Upper lobe of left lung (tissue), 6 donors: Measurements from ENCODE around the gene CDC42EP1. TPM values are rescaled to one million over a fixed set of nuclear protein-coding genes. Genes with fewer than 3 reads are reported as not detected.

ENCODE experiments used
- ATAC-seq, 2 donors: fragments of 200-7000 bp; cut with Tn5 transposase; one replicate each; pipeline ENCODE4 v1.9.1; 2022; ENCODE audit warnings: mild to moderate bottlenecking in 2 of 2, moderate library complexity in 2 of 2; ENCODE audit not compliant: low FRiP score in 2 of 2
- DNase-seq, 2 donors: peaks; one replicate each; pipeline ENCODE4 v3.0.0-alpha.2; 2019 to 2020
- H3K27ac ChIP-seq, 4 donors: fragments of 200-600 bp; sonication (generic); one replicate each; pipeline ENCODE4 v1.5.1; 2016 to 2019
- H3K27me3 ChIP-seq, 4 donors: fragments of 200-600 bp; sonication (generic); one replicate each; pipeline ENCODE4 v1.5.1; 2017 to 2019
- H3K36me3 ChIP-seq, 4 donors: fragments of 200-600 bp; sonication (generic); one replicate each; pipeline ENCODE4 v1.5.1; 2016 to 2019
- H3K4me1 ChIP-seq, 4 donors: fragments of 200-600 bp; sonication (generic); one replicate each; pipeline ENCODE4 v1.5.1; 2018 to 2019
- H3K4me3 ChIP-seq, 4 donors: fragments of 200-600 bp; sonication (generic); one replicate each; pipeline ENCODE4 v1.5.1; 2017 to 2019; ENCODE audit warnings: mild to moderate bottlenecking in 2 of 4, moderate library complexity in 1 of 4
- H3K9me3 ChIP-seq, 4 donors: fragments of 200-600 bp; sonication (generic); one replicate each; pipeline ENCODE4 v1.5.1; 2018 to 2019
- EP300 ChIP-seq, 4 donors: sonication (generic); formaldehyde crosslinking; IDR thresholded peaks; one replicate each; pipeline ENCODE4 v1.5.1; 2017; ENCODE audit warnings: antibody characterized with exemption in 4 of 4, control low read depth in 2 of 4
- POLR2A ChIP-seq, 4 donors: fragments of 450-650 bp; IDR thresholded peaks; one replicate each; pipeline ENCODE4 v1.5.1; 2016 to 2017; ENCODE audit warnings: antibody characterized with exemption in 4 of 4, mild to moderate bottlenecking in 2 of 4
- POLR2AphosphoS5 ChIP-seq, 2 donors: sonication (generic); formaldehyde crosslinking; IDR thresholded peaks; one replicate each; pipeline ENCODE4 v1.5.1; 2017; ENCODE audit warnings: antibody characterized with exemption in 2 of 2
- WGBS, 2 donors: methylation state at CpG; one replicate each; pipeline ENCODE4 v1.1.5; 2017 to 2018; 5-methylcytosine and 5-hydroxymethylcytosine counted together
- total RNA-seq, 6 donors: library from RNA; depleted of rRNA in 4 of 6; stranded (reverse); fragments of >200 nt in 4 of 6; gene quantifications; one replicate each; pipeline versions ENCODE4 v1.1.0 to v1.2.1, GENCODE V29; 2016 to 2021
- TF ChIP-seq, protein P1 (sequence below), 6 experiments: fragments of 450-650 bp in 4 of 6; fragments of 200-600 bp in 2 of 6; sonication (generic) in 2 of 6; IDR thresholded peaks; one replicate each; pipeline ENCODE4 v1.5.1; 2016 to 2019; ENCODE audit warnings: antibody characterized with exemption in 6 of 6
- donor health status: DM: no; HTN: no; CAD: no; lungs with moderate emphysema.
- donor health status: DM: no; HTN: yes; CAD: no; lungs with severe emphysema.

The CDC42EP1 gene
- total RNA-seq, 6 donors from 2014 or later: 38.8 to 81.7 (median 67.5) TPM

DNA sequence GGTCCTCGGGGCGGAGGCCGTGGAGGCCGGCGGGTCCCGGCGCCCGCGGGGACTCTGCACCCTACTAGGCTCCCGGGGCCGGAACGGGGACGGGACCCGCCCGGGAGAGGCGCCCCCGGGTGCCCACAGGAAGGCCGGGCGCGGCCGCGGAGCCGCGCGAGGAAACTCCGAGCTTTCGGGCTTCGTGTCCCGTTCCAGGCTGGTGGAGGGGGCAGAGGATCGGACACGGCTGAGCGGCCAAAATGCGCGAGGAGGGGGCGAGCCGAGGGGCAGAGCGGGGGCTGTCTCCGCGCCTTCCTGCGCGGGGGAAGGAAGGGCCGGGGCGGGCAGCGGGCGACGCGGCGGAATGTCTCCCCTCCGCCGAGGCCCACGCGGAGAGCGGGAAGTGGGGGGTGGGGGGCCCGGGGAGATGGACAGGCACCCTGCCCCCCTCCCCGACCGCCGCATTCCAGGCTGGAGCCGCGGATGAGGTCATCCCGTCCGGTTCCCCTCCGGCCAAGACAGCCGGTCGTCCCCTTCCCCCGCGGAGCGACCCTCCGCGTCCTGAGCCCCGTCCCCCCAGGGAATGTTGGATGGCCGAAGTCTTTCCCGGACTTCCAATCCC lies 430 bp downstream of the CDC42EP1 start:
- Histone ChIP-seq H3K27ac (peak overlapping the region; percentile 97 to 99 (median 99)), H3K4me3 (peak overlapping the region; percentile 69 to 87 (median 84)), H3K27me3 (peaks cover 0 to 15% (median 2%) of the 10 kb centered on the region in 4 donors), H3K4me1 (peaks cover 62 to 76% (median 67%) of the 10 kb centered on the region in 4 donors), H3K9me3 (no peaks in the 10 kb centered on the region), H3K36me3 (peaks cover 0 to under 1% (median 0%) of the 10 kb centered on the region in 4 donors)
- peak in 1 of 4 donors; percentile 41 for TF ChIP-seq EP300 (IDR thresholded peaks at IDR 0.05)
- TF ChIP-seq, protein P1, sequence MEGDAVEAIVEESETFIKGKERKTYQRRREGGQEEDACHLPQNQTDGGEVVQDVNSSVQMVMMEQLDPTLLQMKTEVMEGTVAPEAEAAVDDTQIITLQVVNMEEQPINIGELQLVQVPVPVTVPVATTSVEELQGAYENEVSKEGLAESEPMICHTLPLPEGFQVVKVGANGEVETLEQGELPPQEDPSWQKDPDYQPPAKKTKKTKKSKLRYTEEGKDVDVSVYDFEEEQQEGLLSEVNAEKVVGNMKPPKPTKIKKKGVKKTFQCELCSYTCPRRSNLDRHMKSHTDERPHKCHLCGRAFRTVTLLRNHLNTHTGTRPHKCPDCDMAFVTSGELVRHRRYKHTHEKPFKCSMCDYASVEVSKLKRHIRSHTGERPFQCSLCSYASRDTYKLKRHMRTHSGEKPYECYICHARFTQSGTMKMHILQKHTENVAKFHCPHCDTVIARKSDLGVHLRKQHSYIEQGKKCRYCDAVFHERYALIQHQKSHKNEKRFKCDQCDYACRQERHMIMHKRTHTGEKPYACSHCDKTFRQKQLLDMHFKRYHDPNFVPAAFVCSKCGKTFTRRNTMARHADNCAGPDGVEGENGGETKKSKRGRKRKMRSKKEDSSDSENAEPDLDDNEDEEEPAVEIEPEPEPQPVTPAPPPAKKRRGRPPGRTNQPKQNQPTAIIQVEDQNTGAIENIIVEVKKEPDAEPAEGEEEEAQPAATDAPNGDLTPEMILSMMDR (IDR thresholded peaks at IDR 0.05): peak in 2 of 6 experiments; percentile 8 to 9
- peak; percentile 26 to 67 for TF ChIP-seq POLR2AphosphoS5 (IDR thresholded peaks at IDR 0.05)
- no peak for TF ChIP-seq POLR2A (IDR thresholded peaks at IDR 0.05)
- 0% methylated on average over 40 of the region's 72 CpGs; no CpG with 5 or more reads in 1 of the 2 donors for WGBS, 2 donors
- ATAC-seq: peak in 1 of 2 donors; percentile 49
- DNase-seq: peak; percentile 46 to 91

DNA sequence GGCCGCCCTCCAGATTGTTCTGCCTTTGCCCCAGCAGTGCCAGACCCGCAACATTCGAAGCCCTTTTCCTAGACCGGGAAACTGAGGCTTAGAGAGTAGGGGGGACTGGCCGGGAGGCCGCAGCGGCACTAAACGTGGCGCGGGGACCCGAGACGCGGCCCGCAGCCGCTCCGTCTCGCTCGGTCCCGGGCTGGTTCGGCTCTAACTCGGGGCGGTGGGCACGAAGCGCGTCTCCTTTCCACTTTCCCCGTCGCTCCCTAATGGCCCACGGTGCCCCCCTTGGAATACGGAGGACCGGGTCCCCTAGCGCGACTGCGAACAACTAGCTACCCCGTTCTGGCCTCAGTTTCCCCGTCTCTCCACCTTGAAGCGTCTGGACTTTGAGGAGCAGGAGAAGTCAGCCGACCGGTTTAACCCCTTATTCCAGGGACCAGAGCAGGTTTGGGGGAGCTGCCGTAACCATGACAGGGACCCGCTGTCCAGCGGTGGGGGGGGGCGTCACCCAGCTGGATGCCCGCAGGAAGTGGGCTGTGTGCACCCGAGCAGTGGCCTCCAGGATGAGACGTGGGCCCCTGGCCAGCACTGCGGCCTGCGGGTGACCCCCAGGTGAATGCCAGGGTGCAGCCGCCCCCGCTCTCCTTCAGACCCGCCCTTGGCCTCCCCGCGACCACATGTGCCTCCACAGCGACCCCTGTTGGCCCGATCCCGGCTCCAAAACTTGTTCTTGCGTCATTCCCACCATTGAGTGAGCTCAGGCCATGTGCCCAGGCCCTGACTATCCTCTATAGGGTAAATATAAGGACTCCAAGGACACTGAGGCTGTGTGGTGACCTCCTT lies 1.1 kb downstream of the CDC42EP1 start:
- peak; percentile 92 to 93 for DNase-seq
- TF ChIP-seq POLR2AphosphoS5 (IDR thresholded peaks at IDR 0.05) (peak; percentile 69 to 80), EP300 (IDR thresholded peaks at IDR 0.05) (peak in 2 of 4 donors; percentile 16 to 70), POLR2A (IDR thresholded peaks at IDR 0.05) (peak in 3 of 4 donors; percentile 10 to 58 (median 49))
- TF ChIP-seq, protein P1 (IDR thresholded peaks at IDR 0.05): peak; percentile 83 to 93 (median 88)
- Histone ChIP-seq H3K36me3 (peaks cover under 1 to 7% (median 4%) of the 10 kb centered on the region in 4 donors), H3K4me1 (peaks cover 69 to 82% (median 74%) of the 10 kb centered on the region in 4 donors), H3K27ac (peak overlapping the region; percentile 97 to 99 (median 99)), H3K27me3 (peaks cover 0 to 15% (median 2%) of the 10 kb centered on the region in 4 donors), H3K4me3 (peak overlapping the region; percentile 69 to 87 (median 84)), H3K9me3 (no peaks in the 10 kb centered on the region)
- WGBS, 2 donors: 0 to 4% methylated on average over 3 to 23 of the region's 56 CpGs
- ATAC-seq: peak; percentile 81 to 84

DNA sequence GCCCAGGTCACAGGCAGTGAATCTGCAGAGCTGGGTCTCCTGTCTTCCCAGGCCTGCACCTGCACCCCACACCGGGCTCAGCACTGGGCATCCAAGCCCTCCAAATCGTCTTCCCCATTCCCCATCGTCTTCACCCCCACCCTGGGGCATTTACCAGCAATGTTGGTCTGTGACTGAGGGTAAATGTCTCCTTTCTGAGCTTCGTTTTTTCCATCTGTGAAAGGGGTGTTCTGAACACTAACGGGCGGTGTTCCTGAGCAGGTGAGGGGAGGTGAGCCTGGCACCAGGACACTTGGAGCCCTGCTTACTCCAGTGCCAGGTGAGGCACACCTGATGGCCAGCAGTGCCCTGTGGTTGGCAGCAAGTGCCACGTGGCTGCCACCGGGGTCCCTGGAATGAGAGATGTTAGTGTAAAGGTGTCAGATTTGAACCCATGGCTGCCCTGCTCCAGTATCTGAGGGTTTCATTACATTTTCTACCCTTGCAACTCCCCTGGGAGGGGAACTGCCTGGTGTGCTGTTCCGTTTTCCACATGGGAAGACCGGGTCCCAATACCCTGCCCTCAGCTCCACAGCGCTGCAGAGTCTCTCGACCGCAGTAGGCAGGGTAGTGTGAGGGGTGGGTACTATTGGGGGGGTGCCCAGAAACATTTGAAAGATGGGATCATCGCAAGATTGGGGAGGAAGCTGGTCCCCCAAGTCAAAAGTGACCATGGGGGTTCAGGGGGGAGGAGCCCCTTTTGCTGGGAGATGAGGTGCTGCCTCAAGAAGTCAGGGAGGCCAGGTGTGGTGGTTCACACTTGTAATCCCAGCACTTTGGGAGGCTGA lies 2.0 kb downstream of the CDC42EP1 start:
- peak overlapping the region; percentile 97 to 99 (median 99) for H3K27ac ChIP-seq
- peak overlapping the region in 3 of 4 donors; percentile 69 to 87 (median 82) for H3K4me3 ChIP-seq
- peaks cover 0 to 15% (median 2%) of the 10 kb centered on the region in 4 donors for H3K27me3 ChIP-seq
- peaks cover 5 to 15% (median 9%) of the 10 kb centered on the region in 4 donors for H3K36me3 ChIP-seq
- TF ChIP-seq POLR2AphosphoS5 (IDR thresholded peaks at IDR 0.05): no peak
- TF ChIP-seq, protein P1 (IDR thresholded peaks at IDR 0.05): peak in 1 of 6 experiments; percentile 45
- DNase-seq (no peak), ATAC-seq (no peak)
- H3K4me1 ChIP-seq: peaks cover 69 to 85% (median 76%) of the 10 kb centered on the region in 4 donors
- H3K9me3 ChIP-seq: no peaks in the 10 kb centered on the region
- 59 to 66% methylated on average over 14 of the region's 14 CpGs for WGBS, 2 donors
